GM18520 (cell line): ENCODE results near the gene PAFAH1B2.

ENCODE experiments used
- ATAC-seq: cut with Tn5 transposase; IDR thresholded peaks from one replicate; pipeline ENCODE4 v1.9.1; 2021; ENCODE audit not compliant: unreplicated experiment

PAFAH1B2 gene

GRCh38 chr11:117220568-117220967 is 76.5 kb downstream of the PAFAH1B2 start:
- no peak for ATAC-seq

- ATAC-seq: no peak
Observed at GRCh38 chr11:117220999-117221774, 77.1 kb downstream of the PAFAH1B2 start.

GRCh38 chr11:117221775-117222517 is 77.9 kb downstream of the PAFAH1B2 start:
- no peak for ATAC-seq

GRCh38 chr11:117222991-117223740 is 79.1 kb downstream of the PAFAH1B2 start:
- ATAC-seq: no peak

- no peak for ATAC-seq
Observed at GRCh38 chr11:117223741-117224689, 79.9 kb downstream of the PAFAH1B2 start.

- ATAC-seq: no peak
Observed at GRCh38 chr11:117225553-117226170, 81.6 kb downstream of the PAFAH1B2 start.
